GM10248 (cell line): ENCODE data around the gene AMPD2.

ENCODE experiments used
- CTCF ChIA-PET: fragments of 300-600 bp; sonication (Branson Sonifier 250); formaldehyde crosslinking; extraction: SDS; loops from one replicate; lab custom pipeline; 2021; ENCODE audit warnings: antibody characterized with exemption; lab: Yijun Ruan, JAX
- POLR2A ChIA-PET: fragments of 350-650 bp; sonication (Branson Sonifier 250); formaldehyde crosslinking; extraction: SDS; loops from one replicate; lab custom pipeline; 2020; ENCODE audit warnings: antibody characterized with exemption; lab: Yijun Ruan, JAX
- DNase-seq: peaks from one replicate; pipeline ENCODE4 v3.0.0; 2012; ENCODE audit errors: extremely low spot score
- TF ChIP-seq, protein P1 (sequence below): IDR thresholded peaks from 2 replicates; pipeline ENCODE4 v1.5.1; 2012; ENCODE audit warnings: mild to moderate bottlenecking, low read depth; ENCODE audit errors: extremely low read depth, missing control alignments, control extremely low read depth

AMPD2 gene

DNA sequence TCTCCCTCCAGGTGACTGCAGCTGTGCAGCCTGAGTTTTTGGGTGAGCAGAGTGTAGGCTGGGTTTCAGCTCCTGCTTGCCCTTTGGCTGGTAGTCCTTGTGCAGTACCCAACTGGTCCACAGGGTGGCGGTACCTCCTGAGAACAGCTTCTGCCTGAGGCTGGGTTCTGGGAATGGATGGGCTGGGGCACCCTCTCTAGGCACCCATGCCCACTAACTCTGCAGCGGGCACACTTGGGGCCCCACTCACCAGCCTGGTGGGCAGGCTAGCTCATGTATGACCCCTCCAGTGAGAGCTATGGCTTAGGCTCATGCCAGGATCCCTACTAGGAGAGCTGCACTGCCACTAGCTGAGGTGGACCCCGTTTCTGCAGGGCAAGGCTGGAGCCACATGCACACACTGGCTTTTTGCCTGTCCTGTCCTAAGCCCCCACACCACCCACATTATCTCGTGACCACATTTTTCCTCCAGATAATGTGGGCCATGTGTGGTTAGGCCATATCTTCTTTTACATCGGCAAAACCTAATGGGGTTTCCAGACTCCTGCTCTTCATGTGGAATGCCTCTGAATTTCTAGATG, 20.7 kb downstream of the AMPD2 start:
- POLR2A ChIA-PET: interaction anchor here (1.1 to 1.8 kb wide), 3 partner anchors 15 to 344 kb away, joined by 4 to 5 read pairs (median 5); partner anchors contain the start of genes AHCYL1 and GNAI3
- peak; percentile 77 for DNase-seq
- CTCF ChIA-PET: interaction anchor here (0.5 to 16.8 kb wide), 97 partner anchors 10 to 477 kb away, joined by 3 to 370 read pairs (median 4); partner anchors contain the start of genes AHCYL1, AMPD2, ATXN7L2 and GNAI3
- TF ChIP-seq, protein P1, sequence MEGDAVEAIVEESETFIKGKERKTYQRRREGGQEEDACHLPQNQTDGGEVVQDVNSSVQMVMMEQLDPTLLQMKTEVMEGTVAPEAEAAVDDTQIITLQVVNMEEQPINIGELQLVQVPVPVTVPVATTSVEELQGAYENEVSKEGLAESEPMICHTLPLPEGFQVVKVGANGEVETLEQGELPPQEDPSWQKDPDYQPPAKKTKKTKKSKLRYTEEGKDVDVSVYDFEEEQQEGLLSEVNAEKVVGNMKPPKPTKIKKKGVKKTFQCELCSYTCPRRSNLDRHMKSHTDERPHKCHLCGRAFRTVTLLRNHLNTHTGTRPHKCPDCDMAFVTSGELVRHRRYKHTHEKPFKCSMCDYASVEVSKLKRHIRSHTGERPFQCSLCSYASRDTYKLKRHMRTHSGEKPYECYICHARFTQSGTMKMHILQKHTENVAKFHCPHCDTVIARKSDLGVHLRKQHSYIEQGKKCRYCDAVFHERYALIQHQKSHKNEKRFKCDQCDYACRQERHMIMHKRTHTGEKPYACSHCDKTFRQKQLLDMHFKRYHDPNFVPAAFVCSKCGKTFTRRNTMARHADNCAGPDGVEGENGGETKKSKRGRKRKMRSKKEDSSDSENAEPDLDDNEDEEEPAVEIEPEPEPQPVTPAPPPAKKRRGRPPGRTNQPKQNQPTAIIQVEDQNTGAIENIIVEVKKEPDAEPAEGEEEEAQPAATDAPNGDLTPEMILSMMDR: peak; percentile 96

DNA sequence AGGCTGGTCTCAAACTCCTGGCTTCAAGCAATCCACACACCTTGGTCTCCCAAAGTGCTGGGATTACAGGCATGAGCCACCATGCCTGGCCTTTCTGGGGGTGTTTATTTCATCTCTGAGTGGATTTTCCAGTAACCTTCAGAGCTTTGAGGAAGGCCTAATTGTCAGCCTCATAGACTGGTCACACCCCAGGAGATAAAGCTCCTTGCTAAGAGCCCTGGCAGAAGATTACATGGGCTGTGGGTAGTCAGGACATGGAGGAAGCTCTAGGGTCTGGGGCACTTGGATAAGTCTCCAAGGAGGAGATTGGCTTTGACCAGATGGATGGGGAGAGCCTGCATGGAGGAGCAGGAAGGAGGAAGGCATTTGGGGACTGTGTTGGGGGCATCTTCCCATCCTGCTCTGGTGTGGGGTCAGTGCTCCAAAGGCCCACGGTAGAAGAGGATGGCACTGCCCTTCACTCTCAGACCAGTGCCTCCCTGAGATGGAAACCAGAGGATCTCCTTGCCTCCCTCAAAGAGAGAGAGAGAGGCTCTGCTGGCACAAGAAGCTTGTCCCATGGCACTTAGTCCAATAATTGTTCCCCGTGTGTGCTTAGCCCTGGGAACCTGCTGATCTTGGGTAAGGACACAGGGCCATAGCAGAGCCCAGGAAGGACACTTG, 21.6 kb downstream of the AMPD2 start:
- TF ChIP-seq, protein P1: no peak
- no peak for DNase-seq
- CTCF ChIA-PET: interaction anchor here (0.8 to 16.8 kb wide), 51 partner anchors 9 to 476 kb away, joined by 3 to 370 read pairs (median 8); partner anchors contain the start of genes AHCYL1, AMPD2, ATXN7L2 and CYB561D1
- POLR2A ChIA-PET: interaction anchor here (1.8 kb wide), 1 partner anchor 343 kb away, joined by 5 read pairs; the partner anchor contains the start of gene AHCYL1

DNA sequence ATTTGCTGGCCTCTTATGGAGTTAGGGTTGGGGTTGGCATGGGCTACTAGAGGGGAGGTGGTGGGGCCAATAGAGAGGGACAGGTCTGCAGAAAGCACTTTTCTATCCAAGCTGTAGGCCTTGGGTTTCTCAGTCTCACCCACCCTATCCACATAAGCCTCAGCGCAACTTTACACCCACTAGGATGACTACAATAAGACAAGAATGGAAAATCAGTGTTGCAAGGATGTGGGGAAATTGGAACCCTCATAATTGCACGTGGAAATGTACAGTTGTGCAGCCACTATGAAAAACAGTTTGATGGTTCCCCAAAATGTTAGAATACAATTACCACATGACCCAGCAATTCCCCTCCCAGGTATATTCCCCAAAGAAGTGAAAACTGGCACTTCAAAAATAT, 22.2 kb downstream of the AMPD2 start:
- POLR2A ChIA-PET: no interaction called here
- CTCF ChIA-PET: interaction anchor here (0.9 to 16.8 kb wide), 21 partner anchors 9 to 369 kb away, joined by 3 to 370 read pairs (median 14); partner anchors contain the start of genes AHCYL1, AMPD2, CYB561D1 and GNAI3
- TF ChIP-seq, protein P1: no peak
- DNase-seq: no peak

DNA sequence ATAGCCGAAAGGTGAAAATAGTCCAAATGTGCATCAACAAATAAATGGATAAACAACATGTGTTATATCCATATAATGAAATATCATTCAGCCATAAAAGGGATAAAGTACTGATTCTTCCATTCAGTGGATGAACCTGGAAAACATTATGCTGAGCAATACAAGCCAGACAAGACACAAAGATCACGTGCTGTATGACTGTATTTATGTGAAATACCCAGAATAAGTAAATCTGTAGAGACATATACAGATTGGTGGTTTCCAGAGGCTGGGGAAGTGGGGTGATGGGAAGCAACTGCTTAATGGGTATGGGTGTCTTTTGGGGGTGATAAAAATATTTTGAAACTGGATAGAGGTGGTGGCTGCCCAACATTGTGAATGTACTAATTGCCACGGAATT, 23.0 kb downstream of the AMPD2 start:
- DNase-seq: no peak
- CTCF ChIA-PET: interaction anchor here (0.6 to 16.8 kb wide), 13 partner anchors 9 to 342 kb away, joined by 3 to 370 read pairs (median 4); partner anchors contain the start of genes AHCYL1, AMPD2, EPS8L3 and GNAT2
- POLR2A ChIA-PET: no interaction called here
- TF ChIP-seq, protein P1: no peak

DNA sequence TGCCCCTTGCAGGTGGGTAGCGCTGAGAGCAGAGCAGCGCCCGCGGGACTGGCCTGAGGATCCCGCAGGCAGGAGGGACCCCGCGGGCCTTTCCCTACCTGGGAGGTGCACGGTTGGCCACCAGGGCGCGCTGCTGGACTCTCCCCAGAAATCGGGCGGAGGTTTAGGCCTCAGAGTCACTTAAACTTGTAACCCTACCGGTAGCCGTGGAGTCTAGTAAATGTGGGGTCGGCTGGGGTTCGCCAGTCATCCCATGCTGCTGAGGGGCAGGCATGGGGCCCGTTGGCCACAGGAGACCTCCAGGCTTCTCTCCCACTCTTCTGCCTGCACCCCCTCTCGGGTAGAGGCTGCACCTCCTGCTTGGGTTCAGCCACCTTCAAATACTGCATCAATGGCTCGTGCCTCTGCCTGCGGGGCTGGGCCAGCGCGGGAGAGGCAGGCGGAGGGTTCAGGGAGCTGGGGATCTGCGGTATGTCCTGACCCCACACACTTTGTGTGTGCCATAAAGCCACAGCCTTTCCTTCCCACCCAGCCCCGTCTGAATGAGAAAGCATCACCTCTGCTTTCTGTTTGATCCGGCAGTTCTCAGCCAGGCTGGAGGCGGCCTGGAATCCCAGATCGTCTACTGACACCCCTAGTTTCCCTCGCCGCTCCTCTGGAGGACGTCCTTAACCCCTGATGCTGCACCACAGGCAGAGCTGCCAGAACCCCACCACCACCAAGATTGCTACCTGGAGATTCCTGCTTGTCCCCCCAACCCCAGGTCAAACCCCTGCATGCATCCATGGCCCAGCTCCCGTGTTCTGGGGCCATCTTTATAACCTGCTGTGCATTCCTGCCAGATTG, 24.0 kb downstream of the AMPD2 start:
- CTCF ChIA-PET: interaction anchor here (0.7 to 16.8 kb wide), 13 partner anchors 8 to 341 kb away, joined by 3 to 370 read pairs (median 4); partner anchors contain the start of genes AHCYL1, AMPD2, GNAT2 and GSTM4
- peak; percentile 88 for DNase-seq
- TF ChIP-seq, protein P1: peak; percentile 92
- POLR2A ChIA-PET: no interaction called here

DNA sequence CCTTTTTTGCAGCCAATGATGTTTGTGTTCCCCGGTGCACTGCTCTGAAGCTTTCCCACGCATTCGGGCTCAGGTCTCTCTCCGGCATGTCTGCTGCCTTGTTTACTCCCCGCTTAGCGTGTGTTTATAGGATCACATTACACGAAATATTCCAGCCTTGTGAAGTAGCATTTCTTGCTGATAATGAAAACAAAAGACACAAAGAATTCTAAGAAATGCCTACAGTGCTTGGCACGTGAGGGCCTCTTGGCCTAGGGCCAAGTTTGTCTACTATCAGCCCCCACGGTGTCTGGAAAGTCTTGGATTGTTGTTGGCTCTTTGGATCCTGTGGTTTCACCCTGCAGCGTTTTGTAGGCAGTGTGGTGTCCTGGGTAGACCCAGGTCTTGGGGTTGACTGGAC, 25.0 kb downstream of the AMPD2 start:
- TF ChIP-seq, protein P1: no peak
- DNase-seq: no peak
- ChIA-PET POLR2A (no interaction called here), CTCF (interaction anchor here (0.8 to 16.8 kb wide), 10 partner anchors 10 to 340 kb away, joined by 3 to 370 read pairs (median 4); partner anchors contain the start of genes AHCYL1 and GSTM4)
